ENCODE data around the gene PRDM16. TPM values are rescaled to one million over a fixed set of nuclear protein-coding genes. Genes with fewer than 3 reads are reported as not detected.

PRDM16 gene
- polyA plus RNA-seq, 1 of the 3 experiments (the other 2 are of a cell fraction) = not detected

DNA sequence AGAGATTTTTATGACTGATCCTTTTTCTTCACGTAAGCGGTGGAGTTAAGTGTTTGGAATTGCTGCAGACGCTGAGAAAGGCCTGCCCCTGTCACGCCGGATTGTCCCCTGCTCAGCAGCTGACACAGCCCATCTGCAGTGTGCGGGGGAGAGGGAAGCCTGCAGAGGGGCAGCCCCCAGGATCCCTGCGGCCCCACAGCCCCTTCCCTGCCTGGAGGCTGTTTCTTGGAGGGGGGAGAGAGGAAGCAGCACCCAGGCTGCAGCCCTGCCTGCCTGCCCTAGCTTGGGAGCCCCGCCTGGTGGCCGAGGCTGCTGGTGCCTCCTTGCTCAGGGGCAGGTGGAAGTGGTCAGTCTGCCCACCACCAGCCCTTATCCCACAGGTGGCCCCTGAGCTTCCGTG lies 50.7 kb downstream of the PRDM16 start:
- H3K4me3 ChIP-seq (ENCODE audit: low read depth in 2 of 2, low read length in 1 of 2) = no peak overlapping the region
- H3K27me3 ChIP-seq (ENCODE audit: insufficient read depth) = no peaks in the 10 kb centered on the region
- no peaks in the 10 kb centered on the region for H4K20me1 ChIP-seq (ENCODE audit: insufficient read depth)
- H3F3A ChIP-seq (replicated peaks; ENCODE audit: insufficient read depth) = no peaks in the 10 kb centered on the region
- DNase-seq = no peak
- H3K36me3 ChIP-seq (replicated peaks in 1 of 2; ENCODE audit: control insufficient read depth in 1 of 2, insufficient read depth in 2 of 2, low read length in 1 of 2) = no peaks in the 10 kb centered on the region
- H3K9me2 ChIP-seq = no peaks in the 10 kb centered on the region
- POLR2A ChIA-PET = no interaction called here
- H3K4me1 ChIP-seq (ENCODE audit: control insufficient read depth in 1 of 2, insufficient read depth in 2 of 2, low read depth in 1 of 2, low read length in 1 of 2) = no peaks in the 10 kb centered on the region
- H3K4me2 ChIP-seq = no peak overlapping the region
- no peak for TF ChIP-seq FOXJ3 (CRISPR knock-in tag; IDR thresholded peaks at IDR 0.05)
- TF ChIP-seq, protein P1, sequence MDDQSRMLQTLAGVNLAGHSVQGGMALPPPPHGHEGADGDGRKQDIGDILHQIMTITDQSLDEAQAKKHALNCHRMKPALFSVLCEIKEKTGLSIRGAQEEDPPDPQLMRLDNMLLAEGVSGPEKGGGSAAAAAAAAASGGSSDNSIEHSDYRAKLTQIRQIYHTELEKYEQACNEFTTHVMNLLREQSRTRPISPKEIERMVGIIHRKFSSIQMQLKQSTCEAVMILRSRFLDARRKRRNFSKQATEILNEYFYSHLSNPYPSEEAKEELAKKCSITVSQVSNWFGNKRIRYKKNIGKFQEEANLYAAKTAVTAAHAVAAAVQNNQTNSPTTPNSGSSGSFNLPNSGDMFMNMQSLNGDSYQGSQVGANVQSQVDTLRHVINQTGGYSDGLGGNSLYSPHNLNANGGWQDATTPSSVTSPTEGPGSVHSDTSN (IDR thresholded peaks at IDR 0.05) = no peak
- TF ChIP-seq, protein P2, sequence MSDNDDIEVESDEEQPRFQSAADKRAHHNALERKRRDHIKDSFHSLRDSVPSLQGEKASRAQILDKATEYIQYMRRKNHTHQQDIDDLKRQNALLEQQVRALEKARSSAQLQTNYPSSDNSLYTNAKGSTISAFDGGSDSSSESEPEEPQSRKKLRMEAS (IDR thresholded peaks at IDR 0.05; ENCODE audit: low read depth) = no peak
- CTCF ChIA-PET = interaction anchor here (1.1 kb wide), 1 partner anchor 27 kb away, joined by 3 read pairs; no protein-coding TSS in a partner anchor
- no peaks in the 10 kb centered on the region for H3K79me2 ChIP-seq (ENCODE audit: insufficient read depth)
- 71% methylated on average over 6 of the region's 10 CpGs for WGBS (ENCODE audit: low lambda C conversion rate)
- no peak overlapping the region for H2AFZ ChIP-seq (ENCODE audit: low read depth)
- H3K27ac ChIP-seq (ENCODE audit: low read depth in 2 of 2, low read length in 1 of 2) = no peak overlapping the region
- no peak overlapping the region for H3K9ac ChIP-seq
- H3K9me3 ChIP-seq = no peaks in the 10 kb centered on the region

DNA sequence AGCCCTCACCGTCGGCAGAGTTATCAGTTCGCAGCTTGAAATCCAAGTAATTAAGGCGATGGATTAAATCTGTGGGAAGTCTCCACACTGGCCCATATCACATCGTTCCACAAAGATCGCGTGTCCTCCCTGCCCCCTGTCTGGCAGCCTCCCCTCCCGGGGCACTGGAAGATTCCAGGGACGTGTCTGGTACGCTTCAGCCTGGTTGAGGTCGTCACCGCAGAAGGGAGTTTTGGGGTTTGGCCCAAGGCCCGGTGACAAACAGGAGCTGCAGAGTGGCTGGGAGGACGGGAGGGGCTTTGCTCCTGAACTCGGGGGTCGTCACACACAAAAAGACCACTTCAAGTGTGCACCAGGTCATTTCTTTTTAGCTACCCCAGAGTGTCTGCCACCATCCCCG lies 51.1 kb downstream of the PRDM16 start:
- no peak overlapping the region for H3K9ac ChIP-seq
- CTCF ChIA-PET = interaction anchor here (1.1 kb wide), 1 partner anchor 28 kb away, joined by 3 read pairs; no protein-coding TSS in a partner anchor
- H3K9me2 ChIP-seq = no peaks in the 10 kb centered on the region
- no peaks in the 10 kb centered on the region for H3F3A ChIP-seq (replicated peaks; ENCODE audit: insufficient read depth)
- H3K79me2 ChIP-seq (ENCODE audit: insufficient read depth) = no peaks in the 10 kb centered on the region
- no peaks in the 10 kb centered on the region for H3K4me1 ChIP-seq (ENCODE audit: control insufficient read depth in 1 of 2, insufficient read depth in 2 of 2, low read depth in 1 of 2, low read length in 1 of 2)
- no peaks in the 10 kb centered on the region for H3K9me3 ChIP-seq
- H3K27ac ChIP-seq (ENCODE audit: low read depth in 2 of 2, low read length in 1 of 2) = no peak overlapping the region
- no peak overlapping the region for H2AFZ ChIP-seq (ENCODE audit: low read depth)
- 41% methylated on average over 11 of the region's 17 CpGs for whole genome bisulfite sequencing (ENCODE audit: low lambda C conversion rate)
- no peaks in the 10 kb centered on the region for H3K36me3 ChIP-seq (replicated peaks in 1 of 2; ENCODE audit: control insufficient read depth in 1 of 2, insufficient read depth in 2 of 2, low read length in 1 of 2)
- H3K4me3 ChIP-seq (ENCODE audit: low read depth in 2 of 2, low read length in 1 of 2) = no peak overlapping the region
- POLR2A ChIA-PET = no interaction called here
- H3K4me2 ChIP-seq = no peak overlapping the region
- DNase-seq = no peak
- no peaks in the 10 kb centered on the region for H3K27me3 ChIP-seq (ENCODE audit: insufficient read depth)
- H4K20me1 ChIP-seq (ENCODE audit: insufficient read depth) = no peaks in the 10 kb centered on the region
- TF ChIP-seq EP300 (IDR thresholded peaks at IDR 0.05; ENCODE audit: borderline replicate concordance in 1 of 2, low read depth in 1 of 2, low read length in 1 of 2) = no peak
- no peak for TF ChIP-seq MEF2A (IDR thresholded peaks at IDR 0.05; ENCODE audit: borderline replicate concordance, low read depth)
- TF ChIP-seq, protein P3, sequence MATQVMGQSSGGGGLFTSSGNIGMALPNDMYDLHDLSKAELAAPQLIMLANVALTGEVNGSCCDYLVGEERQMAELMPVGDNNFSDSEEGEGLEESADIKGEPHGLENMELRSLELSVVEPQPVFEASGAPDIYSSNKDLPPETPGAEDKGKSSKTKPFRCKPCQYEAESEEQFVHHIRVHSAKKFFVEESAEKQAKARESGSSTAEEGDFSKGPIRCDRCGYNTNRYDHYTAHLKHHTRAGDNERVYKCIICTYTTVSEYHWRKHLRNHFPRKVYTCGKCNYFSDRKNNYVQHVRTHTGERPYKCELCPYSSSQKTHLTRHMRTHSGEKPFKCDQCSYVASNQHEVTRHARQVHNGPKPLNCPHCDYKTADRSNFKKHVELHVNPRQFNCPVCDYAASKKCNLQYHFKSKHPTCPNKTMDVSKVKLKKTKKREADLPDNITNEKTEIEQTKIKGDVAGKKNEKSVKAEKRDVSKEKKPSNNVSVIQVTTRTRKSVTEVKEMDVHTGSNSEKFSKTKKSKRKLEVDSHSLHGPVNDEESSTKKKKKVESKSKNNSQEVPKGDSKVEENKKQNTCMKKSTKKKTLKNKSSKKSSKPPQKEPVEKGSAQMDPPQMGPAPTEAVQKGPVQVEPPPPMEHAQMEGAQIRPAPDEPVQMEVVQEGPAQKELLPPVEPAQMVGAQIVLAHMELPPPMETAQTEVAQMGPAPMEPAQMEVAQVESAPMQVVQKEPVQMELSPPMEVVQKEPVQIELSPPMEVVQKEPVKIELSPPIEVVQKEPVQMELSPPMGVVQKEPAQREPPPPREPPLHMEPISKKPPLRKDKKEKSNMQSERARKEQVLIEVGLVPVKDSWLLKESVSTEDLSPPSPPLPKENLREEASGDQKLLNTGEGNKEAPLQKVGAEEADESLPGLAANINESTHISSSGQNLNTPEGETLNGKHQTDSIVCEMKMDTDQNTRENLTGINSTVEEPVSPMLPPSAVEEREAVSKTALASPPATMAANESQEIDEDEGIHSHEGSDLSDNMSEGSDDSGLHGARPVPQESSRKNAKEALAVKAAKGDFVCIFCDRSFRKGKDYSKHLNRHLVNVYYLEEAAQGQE (IDR thresholded peaks at IDR 0.05; ENCODE audit: low read depth, low read length) = no peak
- TF ChIP-seq, protein P4, sequence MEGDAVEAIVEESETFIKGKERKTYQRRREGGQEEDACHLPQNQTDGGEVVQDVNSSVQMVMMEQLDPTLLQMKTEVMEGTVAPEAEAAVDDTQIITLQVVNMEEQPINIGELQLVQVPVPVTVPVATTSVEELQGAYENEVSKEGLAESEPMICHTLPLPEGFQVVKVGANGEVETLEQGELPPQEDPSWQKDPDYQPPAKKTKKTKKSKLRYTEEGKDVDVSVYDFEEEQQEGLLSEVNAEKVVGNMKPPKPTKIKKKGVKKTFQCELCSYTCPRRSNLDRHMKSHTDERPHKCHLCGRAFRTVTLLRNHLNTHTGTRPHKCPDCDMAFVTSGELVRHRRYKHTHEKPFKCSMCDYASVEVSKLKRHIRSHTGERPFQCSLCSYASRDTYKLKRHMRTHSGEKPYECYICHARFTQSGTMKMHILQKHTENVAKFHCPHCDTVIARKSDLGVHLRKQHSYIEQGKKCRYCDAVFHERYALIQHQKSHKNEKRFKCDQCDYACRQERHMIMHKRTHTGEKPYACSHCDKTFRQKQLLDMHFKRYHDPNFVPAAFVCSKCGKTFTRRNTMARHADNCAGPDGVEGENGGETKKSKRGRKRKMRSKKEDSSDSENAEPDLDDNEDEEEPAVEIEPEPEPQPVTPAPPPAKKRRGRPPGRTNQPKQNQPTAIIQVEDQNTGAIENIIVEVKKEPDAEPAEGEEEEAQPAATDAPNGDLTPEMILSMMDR (IDR thresholded peaks at IDR 0.05) = no peak
- TF ChIP-seq CHD2 (IDR thresholded peaks at IDR 0.05; ENCODE audit: low read length, partially characterized antibody) = no peak
- TF ChIP-seq, protein P5, sequence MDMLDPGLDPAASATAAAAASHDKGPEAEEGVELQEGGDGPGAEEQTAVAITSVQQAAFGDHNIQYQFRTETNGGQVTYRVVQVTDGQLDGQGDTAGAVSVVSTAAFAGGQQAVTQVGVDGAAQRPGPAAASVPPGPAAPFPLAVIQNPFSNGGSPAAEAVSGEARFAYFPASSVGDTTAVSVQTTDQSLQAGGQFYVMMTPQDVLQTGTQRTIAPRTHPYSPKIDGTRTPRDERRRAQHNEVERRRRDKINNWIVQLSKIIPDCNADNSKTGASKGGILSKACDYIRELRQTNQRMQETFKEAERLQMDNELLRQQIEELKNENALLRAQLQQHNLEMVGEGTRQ (IDR thresholded peaks at IDR 0.05; ENCODE audit: borderline replicate concordance, low read depth, low read length) = no peak
- TF ChIP-seq, protein P6, sequence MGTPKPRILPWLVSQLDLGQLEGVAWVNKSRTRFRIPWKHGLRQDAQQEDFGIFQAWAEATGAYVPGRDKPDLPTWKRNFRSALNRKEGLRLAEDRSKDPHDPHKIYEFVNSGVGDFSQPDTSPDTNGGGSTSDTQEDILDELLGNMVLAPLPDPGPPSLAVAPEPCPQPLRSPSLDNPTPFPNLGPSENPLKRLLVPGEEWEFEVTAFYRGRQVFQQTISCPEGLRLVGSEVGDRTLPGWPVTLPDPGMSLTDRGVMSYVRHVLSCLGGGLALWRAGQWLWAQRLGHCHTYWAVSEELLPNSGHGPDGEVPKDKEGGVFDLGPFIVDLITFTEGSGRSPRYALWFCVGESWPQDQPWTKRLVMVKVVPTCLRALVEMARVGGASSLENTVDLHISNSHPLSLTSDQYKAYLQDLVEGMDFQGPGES (IDR thresholded peaks at IDR 0.05; ENCODE audit: low read depth, low read length) = no peak
- TF ChIP-seq SMC3 (IDR thresholded peaks at IDR 0.05; ENCODE audit: low read depth, low read length) = no peak
- TF ChIP-seq, protein P1 (IDR thresholded peaks at IDR 0.05) = no peak
- TF ChIP-seq ELF1 (IDR thresholded peaks at IDR 0.05) = no peak
- no peak for TF ChIP-seq POLR2AphosphoS5 (IDR thresholded peaks at IDR 0.05; ENCODE audit: low read depth, low read length)
- TF ChIP-seq FOSL2 (IDR thresholded peaks at IDR 0.05; ENCODE audit: borderline replicate concordance, low read depth) = no peak
- TF ChIP-seq EZH2phosphoT487 (IDR thresholded peaks at IDR 0.05; ENCODE audit: borderline replicate concordance, low read depth) = no peak
- no peak for TF ChIP-seq MXI1 (IDR thresholded peaks at IDR 0.05; ENCODE audit: low read depth, low read length)
- no peak for TF ChIP-seq RXRA (IDR thresholded peaks at IDR 0.05; ENCODE audit: borderline replicate concordance, low read depth)

Measured in SK-N-SH (cell line).